Tibial nerve (tissue), 3 donors: ENCODE results near the gene APOBEC3B.

Experiments
- POLR2A ChIP-seq, 2 donors: fragments of 450-650 bp; IDR thresholded peaks; one replicate each; pipeline ENCODE4 v1.6.1; 2017; ENCODE audit warnings: antibody characterized with exemption in 2 of 2, mild to moderate bottlenecking in 2 of 2, moderate library complexity in 2 of 2
- TF ChIP-seq, protein P1 (sequence below), 5 experiments: fragments of 200-600 bp in 3 of 5; fragments of 450-650 bp in 2 of 5; sonication (generic) in 3 of 5; IDR thresholded peaks; one replicate each; pipeline ENCODE4 v1.5.1; 2016 to 2019; ENCODE audit warnings: antibody characterized with exemption in 5 of 5, mild to moderate bottlenecking in 3 of 5, moderate library complexity in 2 of 5

DNA sequence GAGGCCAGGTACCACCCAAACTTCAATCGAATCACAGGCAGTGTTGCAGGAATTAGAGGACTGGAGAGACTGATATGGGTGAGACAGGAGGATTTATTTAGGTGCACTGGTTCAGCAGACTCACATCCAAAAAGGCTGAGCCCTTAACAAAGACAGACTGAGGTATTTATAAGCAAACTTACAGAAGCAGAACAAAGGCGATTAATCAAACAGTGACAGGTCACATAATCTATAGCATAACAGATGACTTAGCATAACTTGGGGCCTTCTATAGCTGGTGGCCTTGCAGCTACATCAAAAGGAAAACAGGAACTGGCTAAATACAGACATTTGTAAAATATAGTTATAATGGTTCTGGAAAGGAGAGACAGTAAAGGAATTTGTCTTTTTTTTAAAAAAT, 2.1 kb downstream of the APOBEC3B start:
- TF ChIP-seq, protein P1, sequence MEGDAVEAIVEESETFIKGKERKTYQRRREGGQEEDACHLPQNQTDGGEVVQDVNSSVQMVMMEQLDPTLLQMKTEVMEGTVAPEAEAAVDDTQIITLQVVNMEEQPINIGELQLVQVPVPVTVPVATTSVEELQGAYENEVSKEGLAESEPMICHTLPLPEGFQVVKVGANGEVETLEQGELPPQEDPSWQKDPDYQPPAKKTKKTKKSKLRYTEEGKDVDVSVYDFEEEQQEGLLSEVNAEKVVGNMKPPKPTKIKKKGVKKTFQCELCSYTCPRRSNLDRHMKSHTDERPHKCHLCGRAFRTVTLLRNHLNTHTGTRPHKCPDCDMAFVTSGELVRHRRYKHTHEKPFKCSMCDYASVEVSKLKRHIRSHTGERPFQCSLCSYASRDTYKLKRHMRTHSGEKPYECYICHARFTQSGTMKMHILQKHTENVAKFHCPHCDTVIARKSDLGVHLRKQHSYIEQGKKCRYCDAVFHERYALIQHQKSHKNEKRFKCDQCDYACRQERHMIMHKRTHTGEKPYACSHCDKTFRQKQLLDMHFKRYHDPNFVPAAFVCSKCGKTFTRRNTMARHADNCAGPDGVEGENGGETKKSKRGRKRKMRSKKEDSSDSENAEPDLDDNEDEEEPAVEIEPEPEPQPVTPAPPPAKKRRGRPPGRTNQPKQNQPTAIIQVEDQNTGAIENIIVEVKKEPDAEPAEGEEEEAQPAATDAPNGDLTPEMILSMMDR (IDR thresholded peaks at IDR 0.05): no peak
- TF ChIP-seq POLR2A (IDR thresholded peaks at IDR 0.05): no peak
